ENCODE data around the gene APOB.

DNA sequence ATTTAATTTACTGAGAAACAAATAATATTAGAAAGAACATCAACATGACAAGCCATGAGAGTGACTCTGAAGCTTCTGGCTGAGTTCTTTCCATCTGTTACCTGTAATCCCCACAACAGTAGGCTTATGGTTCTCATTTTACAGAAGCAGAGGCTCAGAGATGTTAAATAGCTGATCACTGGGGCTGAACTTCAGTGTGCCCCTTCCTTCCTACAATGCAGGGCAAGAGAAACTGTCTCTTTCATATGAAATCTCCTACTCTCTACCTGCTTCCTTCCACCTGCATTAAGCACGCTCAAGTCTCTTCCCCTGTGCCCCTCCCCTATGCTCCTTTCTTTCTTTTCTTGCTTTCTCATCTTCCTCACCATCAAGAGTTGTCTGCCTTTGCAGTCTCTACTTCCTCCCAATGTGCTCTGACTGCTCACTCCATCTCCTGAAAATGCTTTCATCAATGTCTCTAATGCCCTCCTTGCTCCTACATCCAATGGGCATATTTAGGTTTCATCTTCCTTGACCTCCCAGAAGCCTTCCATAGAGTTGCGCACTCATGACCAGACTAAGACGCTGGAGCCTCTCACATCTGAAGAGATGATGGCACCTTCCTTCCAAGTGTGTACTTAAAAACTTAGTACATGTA, 23.7 kb downstream of the APOB start:
- TF ChIP-seq, protein P1, sequence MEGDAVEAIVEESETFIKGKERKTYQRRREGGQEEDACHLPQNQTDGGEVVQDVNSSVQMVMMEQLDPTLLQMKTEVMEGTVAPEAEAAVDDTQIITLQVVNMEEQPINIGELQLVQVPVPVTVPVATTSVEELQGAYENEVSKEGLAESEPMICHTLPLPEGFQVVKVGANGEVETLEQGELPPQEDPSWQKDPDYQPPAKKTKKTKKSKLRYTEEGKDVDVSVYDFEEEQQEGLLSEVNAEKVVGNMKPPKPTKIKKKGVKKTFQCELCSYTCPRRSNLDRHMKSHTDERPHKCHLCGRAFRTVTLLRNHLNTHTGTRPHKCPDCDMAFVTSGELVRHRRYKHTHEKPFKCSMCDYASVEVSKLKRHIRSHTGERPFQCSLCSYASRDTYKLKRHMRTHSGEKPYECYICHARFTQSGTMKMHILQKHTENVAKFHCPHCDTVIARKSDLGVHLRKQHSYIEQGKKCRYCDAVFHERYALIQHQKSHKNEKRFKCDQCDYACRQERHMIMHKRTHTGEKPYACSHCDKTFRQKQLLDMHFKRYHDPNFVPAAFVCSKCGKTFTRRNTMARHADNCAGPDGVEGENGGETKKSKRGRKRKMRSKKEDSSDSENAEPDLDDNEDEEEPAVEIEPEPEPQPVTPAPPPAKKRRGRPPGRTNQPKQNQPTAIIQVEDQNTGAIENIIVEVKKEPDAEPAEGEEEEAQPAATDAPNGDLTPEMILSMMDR (IDR thresholded peaks at IDR 0.05): no peak
- no peak for TF ChIP-seq POLR2A (IDR thresholded peaks at IDR 0.05)

Data from Peyer's patch (tissue), 4 donors.